Fibroblast of peridontal ligament (primary cell): ENCODE data around the gene MPHOSPH6.
"Not testable (repeated sequence)": the region's sequence is repeated elsewhere in the genome, so short reads cannot be mapped to it uniquely, and the experiment has no call there.

ENCODE experiments used
- DNase-seq: peaks from one replicate; pipeline ENCODE4 v3.0.0-alpha.2; 2010; ENCODE audit errors: extremely low read depth

Gene MPHOSPH6

GRCh38 chr16:82175627-82176026, 5.6 kb upstream of the MPHOSPH6 start:
- DNase-seq = no peak

GRCh38 chr16:82167670-82168069, 2.4 kb downstream of the MPHOSPH6 start:
- DNase-seq = no peak

- no peak for DNase-seq
Measured at GRCh38 chr16:82160226-82160625, 9.8 kb downstream of the MPHOSPH6 start.

- no peak for DNase-seq
Measured at GRCh38 chr16:82157836-82158235, 12.2 kb downstream of the MPHOSPH6 start.

- DNase-seq = no peak
Measured at GRCh38 chr16:82157534-82157812, 12.6 kb downstream of the MPHOSPH6 start.

GRCh38 chr16:82156761-82157533, 13.1 kb downstream of the MPHOSPH6 start:
- peak; percentile 31 for DNase-seq

GRCh38 chr16:82152641-82153112, 17.3 kb downstream of the MPHOSPH6 start:
- no peak for DNase-seq

GRCh38 chr16:82152196-82152595, 17.8 kb downstream of the MPHOSPH6 start:
- DNase-seq = no peak

GRCh38 chr16:82150549-82150948, 19.5 kb downstream of the MPHOSPH6 start:
- no peak for DNase-seq

- no peak for DNase-seq
Measured at GRCh38 chr16:82149536-82149935, 20.5 kb downstream of the MPHOSPH6 start.

- no peak for DNase-seq
Measured at GRCh38 chr16:82147546-82147945, 22.5 kb downstream of the MPHOSPH6 start.

GRCh38 chr16:82146957-82147356, 23.1 kb downstream of the MPHOSPH6 start:
- no peak for DNase-seq

- no peak for DNase-seq
Measured at GRCh38 chr16:82146556-82146955, 23.5 kb downstream of the MPHOSPH6 start.

- DNase-seq = not testable (repeated sequence)
Measured at GRCh38 chr16:82139286-82139571, 30.8 kb downstream of the MPHOSPH6 start.

GRCh38 chr16:82138478-82139285, 31.3 kb downstream of the MPHOSPH6 start:
- DNase-seq = no peak

GRCh38 chr16:82137822-82138167, 32.2 kb downstream of the MPHOSPH6 start:
- no peak for DNase-seq

GRCh38 chr16:82136956-82137821, 32.8 kb downstream of the MPHOSPH6 start:
- peak; percentile 30 for DNase-seq

- DNase-seq = no peak
Measured at GRCh38 chr16:82135844-82136243, 34.2 kb downstream of the MPHOSPH6 start.

- no peak for DNase-seq
Measured at GRCh38 chr16:82134846-82135245, 35.2 kb downstream of the MPHOSPH6 start.

GRCh38 chr16:82133798-82134197, 36.2 kb downstream of the MPHOSPH6 start:
- no peak for DNase-seq

GRCh38 chr16:82129881-82130280, 40.1 kb downstream of the MPHOSPH6 start:
- no peak for DNase-seq

- no peak for DNase-seq
Measured at GRCh38 chr16:82124651-82125050, 45.4 kb downstream of the MPHOSPH6 start.

- DNase-seq = no peak
Measured at GRCh38 chr16:82119405-82119804, 50.6 kb downstream of the MPHOSPH6 start.
